ENCODE measurements around the gene DCST1.

Gene DCST1

DNA sequence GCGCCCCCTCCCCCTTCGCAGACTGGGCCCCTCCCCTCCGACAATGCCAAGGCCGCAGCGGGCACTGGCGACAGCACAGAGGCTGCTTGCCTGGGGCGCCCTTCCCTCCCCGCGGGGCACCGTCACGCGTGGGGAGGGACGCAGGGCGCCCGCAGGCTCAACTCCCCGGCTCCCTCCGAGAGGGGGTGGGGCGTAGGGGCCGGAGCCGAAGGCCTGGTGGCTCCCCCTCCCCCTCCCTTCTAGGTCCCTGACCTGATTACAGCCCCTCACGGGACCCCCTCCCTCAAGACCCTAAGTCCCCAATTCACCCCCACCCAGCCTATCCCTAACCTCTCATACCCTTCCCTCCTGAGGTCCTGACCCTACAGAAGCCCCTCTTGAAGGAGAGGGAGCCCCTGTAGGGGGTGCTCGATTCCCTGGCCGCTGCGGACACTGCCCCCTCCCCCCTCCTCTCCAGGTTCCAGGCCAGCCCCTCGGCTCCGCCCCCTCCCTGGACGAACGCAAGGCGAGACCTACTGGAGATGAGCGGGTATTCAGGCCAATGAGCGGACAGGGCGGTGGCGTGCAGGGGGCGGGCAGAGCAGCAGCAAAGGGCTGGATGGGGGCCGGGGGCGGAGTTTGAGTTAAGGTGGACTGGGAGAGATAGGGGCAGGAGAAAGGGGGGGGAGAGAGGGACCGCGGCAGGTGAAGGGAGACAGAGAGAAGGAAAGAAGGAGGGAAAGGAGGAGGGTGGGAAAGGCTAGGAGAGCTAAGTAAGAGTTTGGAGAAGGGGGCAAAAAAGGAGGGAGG, 31.8 kb upstream of the DCST1 start:
- DNase-seq (ENCODE audit: low read depth), result peak; percentile 99

DNA sequence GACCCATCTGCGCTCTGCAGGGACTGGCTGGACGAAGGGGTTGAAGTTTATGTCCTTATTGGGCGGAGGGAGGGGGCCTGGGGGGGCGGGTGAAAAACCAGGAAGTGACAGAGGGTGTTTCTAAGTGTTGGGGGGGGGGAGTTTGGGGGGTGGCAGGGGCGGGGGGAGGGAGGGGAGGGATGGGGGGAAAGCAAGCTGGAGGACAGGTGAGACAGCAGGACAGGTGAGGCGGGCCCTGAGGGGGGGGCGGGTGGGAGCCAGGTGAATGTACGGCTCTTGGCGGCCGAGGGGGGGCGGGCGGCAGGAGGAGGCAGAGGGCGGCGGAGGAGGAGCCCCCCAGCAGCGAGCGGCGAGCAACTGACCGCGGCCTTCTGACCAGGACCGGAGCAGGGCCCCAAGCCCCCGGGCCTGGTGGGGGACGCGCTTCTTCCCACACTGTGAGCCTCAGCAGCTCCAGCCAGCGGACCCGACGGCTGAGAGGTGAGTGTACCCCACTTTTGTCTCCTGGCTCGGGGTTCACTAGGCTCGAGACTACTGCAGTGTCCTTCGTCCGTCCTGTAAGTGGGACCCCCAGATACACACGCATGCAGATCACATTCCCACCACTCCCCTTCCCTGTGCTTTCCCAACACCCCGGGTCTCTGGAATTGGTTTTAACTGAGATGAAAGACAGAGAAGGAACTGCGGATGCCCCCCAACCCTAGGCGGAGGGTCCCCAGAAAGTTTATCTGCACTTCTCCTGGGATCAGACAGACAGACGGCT, 31.0 kb upstream of the DCST1 start, which contains the start of gene ZBTB7B:
ZBTB7B (plus strand) TSS at position 339 of the 763 bp plus-strand sequence. CDS start 11,859 bp downstream, outside the sequence.
- peak; percentile 30 for DNase-seq (ENCODE audit: low read depth)

DNA sequence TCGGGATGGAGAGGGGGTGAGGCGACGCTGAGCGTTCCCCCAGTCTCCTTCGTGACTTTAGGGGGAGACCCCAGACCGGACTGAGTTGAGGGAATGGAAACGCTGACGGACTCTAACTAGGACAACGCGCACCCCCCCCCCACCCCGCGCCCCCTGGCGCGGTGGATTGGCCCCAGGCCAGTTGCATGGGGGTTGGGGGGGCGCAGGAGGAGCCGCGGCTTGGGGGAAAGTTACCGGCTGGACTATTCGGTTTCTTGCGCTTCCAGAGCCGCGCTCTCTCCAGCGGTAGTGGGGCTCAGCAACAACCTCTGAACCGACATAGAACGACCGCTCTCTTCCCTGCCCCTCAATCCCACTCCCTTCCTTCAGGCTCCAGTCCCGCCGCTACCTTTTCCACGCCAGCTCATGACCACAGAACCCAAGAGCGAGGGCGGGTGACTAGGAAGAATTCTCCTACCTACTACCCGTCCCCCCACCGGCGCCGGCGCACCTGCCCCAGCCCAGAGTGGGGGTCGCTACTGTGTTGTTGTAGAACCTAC, 30.3 kb upstream of the DCST1 start:
- DNase-seq (ENCODE audit: low read depth), result no peak

DNA sequence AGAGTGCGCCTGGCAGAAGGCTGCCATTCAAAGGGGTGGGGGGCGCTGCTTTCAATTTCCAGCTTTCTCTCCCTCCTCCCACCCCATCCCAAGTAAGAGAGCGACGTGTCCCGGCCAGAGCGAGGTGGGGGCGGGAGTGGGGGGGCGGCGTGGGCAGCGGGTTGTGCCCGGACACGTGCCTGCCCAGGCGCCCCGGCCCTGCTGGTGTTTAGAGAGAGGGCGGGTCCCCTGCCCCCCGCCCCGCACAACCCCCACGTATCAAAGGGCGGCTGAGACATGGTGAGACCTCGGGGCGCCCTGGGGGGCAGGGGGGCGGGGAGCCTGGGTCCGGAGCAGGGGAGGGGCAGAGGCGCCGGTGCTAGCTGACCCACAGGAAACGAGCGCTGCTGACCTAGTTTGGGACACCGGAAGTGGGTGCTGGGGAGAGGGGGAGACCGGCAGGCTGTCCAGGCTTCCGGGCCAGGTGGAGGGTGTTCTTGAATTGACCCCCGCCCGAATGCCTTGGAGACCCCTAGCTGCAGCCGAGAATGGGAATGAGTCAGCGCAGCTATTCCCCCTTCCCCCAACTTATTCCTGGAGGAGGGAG, 29.8 kb upstream of the DCST1 start:
- DNase-seq (ENCODE audit: low read depth), result peak; percentile 69

DNA sequence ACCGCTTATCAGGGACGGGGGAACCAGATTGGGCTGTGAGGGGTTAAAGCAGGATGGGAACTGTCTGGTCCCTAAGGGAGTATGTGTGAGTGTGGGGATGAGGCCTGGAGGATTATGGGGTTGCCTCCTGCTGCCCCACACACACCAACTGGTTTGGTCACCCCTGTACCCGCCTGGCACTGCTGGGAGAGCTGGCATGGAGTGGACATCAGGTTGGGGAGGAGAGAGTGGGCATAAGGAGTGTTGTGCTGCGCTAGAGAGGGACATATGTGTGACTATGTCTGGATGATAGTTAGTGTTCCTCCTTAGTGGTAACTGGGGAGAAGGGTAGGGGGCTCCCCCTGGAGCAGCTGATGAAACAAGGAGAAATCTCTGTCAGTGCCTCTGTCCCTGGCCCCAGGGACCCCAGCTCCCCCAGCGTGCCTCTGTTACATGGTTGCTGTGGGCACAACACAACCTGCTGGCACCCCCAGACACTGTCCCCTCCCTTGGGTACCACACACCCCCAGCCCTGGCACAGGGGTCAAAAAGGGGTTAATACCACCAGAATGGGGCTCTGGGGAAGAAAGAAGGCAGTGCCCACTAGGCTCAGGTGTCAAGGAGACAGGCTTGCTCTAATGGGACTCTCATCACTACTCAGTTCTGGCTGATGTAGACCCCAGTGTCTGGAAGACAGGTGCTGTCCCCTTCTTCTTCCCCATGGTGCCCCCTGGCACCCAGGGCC, 29.1 kb upstream of the DCST1 start:
- DNase-seq (ENCODE audit: low read depth), result peak; percentile 36

DNA sequence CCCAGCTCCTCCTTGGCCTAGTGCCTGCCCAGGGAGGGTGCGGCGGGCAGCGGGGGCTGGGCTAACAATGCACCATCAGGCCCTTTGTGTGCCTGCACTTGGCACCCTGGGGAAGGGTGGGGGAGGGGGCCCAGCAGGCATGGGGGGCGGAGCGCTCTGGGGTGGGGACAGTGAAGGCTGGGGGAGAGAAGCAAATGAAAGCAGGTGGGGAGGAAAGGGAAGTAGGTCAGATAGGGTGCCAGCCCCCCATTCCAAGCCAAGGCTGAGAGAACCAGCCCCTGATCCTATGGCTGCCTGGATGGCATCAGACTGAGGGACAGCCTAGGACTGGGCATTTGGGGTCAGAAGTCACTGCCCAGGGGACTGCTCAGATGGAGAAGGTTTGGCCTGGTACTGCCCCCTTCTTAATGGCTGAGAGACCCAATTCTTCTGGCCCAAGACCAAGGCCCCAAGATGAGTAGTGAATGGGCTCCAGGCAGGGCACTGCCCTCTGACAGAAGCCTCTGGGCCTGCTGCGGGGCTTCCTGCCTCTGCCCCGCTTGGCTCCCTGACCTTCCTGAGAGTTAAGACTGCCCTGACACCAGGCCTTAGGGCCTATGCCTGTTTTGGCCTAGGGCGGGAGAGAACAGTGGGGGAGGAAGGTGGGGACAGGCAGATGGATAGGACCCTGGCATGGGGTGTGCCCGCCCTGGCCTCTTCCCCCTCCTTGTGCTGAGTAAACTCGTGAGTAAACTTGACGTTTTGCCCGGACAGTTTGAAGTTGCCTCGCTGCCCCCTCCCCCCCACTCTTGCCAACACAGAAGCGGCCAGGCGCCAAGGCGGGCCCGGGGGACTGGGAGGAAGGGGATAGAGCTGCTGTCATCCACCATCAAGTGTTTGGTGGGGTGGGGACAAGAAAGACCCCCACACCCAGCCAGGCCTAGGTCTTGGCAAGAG, 28.3 kb upstream of the DCST1 start:
- DNase-seq (ENCODE audit: low read depth), result peak; percentile 79

DNA sequence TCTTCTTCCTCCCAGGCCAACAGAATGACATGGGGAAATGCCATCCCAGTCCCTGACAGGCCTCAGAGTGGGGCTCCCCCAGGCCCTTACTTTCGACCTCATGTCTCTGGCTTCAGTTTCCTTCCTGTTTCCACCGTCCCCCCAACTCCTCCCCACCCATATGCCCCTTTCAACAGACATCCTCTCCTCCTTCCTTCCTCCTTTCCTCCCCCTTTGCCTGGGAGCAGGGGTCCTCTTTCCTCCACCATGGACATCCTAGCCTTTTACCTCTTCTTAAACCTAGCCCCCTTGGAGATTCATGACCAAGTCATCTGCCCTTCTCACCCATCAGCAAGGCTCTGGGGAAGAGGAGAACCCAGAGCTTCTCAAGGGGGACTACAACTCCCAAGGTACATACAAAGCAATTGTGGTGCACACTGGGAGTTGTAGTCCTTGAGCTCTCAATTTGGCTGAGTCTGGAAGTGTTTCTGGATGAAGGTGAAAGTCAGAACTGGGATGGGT, 27.0 kb upstream of the DCST1 start:
- no peak for DNase-seq (ENCODE audit: low read depth)

DNA sequence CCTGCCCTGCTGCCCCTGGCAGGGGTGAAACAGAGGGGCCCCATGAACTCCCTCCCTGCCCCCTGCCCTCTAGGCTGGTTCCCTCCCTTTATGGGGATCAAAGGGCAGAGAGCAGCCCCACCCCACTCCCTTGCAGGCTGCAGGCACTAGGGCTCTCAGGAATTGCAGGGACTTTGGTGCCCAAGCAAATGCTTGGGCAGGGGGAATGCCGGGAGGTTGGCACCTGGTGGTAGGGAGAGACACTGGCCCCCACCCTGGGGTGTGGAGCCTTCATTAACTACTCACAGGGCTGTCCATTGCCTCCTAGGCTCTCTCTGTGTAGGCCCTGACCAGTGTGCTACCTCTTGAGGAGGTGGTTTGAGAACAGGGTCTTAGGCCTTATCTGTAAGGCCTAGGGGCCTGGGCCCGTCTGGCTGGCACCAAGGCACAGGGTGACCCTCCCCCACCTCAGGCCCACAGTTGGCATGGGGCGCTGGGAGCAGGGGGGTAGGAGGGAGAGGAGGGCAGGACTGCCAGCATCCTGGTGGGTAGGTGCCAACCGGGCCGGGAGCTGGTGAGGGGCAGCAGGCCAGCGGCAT, 26.3 kb upstream of the DCST1 start:
- DNase-seq (ENCODE audit: low read depth), result no peak

DNA sequence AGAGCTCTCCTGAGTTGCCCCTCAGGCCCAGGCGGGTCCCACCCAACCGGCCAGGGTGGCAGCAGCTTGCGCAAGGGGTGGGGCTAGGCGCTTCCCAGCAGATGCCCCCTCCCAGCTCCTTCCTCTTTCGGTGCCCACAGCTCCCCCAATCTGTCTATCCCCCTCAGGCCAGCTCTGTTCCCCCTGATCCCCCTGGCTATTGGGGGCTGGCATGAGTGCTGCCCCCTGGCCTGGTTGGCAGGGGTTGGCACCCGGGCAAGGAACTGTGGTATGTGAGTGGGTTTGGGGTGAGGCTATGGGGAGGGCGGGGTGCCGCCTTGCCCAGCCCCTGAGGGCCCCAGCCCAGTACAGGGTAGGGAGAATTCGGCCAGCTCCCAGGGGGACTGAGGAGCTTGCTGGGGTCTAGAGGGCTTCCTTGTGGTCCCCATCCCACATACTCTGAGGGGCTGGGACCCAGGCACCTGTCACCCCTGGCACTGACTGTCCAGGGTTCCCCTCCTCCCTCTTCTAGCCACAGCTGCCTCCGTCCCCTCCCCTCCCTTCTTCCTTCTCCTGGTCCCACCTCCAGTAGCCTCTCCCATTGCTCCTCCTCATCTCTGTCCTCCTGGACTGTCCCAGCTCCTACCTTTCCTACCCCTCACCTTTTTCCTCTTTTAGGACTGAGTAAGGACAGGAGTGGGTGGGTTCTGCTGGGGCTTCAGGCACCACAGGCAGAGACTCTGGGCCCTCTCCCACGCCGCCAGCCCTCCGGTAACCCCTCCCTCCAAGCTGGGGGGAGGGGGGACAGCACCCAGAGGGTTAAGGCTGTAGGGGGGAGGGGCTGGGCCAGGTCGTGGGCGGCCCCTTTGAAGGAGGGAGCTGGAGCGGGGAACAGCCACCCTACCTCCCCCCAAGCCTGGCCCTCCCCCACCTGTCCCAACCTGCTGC, 25.3 kb upstream of the DCST1 start:
- DNase-seq (ENCODE audit: low read depth), result no peak

DNA sequence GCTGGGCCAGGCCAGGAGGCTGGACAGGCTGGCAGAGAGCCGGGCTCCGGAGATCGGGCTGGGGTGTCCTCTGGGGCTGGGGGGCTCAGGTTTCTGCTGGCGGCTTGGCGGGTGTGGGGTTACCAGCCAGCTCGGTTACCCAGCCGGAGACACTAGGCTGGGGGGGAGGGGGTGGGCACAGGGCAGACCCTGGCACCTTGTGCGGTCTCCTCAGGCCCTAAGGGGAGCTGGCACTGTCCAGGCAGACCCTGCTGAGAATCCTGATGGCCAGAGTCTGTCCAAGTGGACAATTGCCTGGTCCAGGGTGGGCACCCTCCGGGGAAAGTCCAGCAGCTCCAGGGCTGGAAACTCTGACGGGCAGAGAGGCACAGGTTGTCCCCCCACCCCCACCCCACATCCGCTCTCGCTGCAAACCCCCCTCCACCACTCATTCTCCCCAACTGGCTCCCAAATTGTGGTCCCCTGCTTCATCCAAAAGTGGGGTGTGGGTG, 24.4 kb upstream of the DCST1 start:
- DNase-seq (ENCODE audit: low read depth), result no peak

DNA sequence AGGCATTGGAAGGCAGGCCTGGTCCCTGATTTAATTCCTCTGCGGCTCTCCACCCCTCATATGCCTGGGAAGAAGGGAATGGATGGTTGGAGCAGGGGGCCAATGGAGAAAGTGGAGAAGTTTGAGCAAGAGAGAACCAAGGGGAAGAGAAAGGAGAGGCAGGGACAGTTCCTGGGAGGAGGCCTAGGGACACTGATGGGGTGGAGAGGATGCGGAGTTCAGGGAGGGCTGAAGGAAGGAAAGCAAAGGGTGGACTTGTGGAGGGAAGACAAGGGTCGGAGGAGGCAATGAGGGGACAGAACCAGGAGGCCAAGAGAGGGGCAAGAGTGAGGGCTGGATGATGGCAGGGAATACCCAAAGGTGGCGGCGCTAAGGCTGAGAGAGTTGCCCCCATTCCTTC, 23.9 kb upstream of the DCST1 start:
- DNase-seq (ENCODE audit: low read depth), result no peak

DNA sequence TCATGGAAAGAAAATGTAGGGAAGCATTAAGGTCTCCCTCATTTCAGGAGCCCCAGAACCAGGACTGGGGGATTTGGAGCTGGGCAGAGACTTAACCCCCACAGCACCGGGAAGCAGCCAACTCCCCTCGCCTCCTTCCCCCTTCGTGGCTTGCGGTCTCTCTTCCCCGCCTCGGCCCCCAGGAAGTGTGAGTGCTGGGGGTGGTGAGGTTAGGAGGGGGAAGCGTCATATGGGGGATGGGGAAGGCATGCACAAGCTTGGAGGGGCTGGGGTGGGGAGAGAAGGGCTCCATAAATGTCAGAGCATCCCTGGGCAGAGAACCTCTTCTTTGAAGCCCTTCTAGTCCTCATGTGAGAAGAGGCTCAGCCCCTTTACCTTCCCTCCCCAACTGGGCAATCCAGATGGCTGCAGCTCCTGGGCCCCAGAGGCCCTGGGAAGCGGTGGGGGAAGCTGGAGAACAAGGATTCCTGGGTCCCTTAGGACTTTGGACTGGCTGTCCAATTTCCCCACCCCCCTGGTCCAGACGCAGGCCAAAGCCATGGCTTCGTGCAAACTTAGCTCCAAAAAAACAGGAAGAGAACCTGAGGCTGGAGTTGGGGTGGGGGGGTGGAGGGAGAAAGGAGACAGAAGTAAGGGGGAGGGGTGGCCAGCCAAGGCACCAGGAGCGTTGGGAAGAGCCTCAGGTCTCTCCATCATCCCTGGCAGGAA, 23.3 kb upstream of the DCST1 start:
- no peak for DNase-seq (ENCODE audit: low read depth)

DNA sequence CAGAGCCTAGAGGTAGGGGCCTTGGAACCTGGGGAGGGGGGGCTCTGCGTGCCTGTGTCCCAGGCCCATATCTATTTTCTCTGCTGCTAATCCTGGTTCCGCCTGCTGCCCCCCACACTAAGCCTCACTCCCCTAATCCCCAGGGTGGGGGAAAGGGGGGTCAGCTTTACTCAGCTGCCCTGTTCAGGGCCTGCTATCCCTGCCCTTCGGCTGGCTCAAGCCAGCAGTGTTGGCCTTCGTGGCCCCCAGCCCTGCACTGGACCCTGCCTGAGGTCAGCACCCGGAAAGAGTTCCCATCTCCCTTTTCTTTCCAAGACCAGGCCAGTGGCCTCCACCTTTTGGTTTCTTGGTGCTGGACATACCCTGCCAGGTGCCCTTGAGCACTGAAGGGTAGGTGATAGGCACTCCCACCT, 22.6 kb upstream of the DCST1 start:
- no peak for DNase-seq (ENCODE audit: low read depth)

DNA sequence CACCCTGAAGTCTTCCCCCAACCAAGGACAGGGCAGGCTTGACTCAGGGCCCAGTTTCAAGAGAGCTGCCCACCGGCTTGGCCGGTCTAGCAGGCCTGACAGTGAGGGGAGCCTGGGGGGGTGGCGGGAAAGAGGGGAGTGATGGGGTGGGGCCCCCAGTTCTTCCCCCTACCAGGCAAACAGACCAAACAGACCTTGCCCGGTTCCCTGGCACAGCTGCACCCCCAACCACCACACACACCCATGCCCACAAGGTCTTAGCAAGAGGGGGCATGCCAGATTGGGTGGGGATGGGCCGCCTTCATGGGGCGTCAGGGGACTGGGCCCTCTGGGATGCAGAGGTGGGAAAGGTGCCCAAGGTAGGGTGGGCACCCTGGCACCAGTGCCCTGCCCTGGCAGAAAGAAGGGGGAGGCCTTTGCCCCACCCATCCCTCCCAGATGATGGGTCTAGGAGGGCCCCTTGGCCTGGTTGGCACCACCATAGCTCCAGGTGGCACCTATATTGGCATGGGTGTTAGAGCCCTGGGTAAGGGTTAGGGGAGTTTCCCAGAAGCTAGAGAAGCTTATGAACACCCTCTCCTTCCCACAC, 22.1 kb upstream of the DCST1 start:
- no peak for DNase-seq (ENCODE audit: low read depth)

DNA sequence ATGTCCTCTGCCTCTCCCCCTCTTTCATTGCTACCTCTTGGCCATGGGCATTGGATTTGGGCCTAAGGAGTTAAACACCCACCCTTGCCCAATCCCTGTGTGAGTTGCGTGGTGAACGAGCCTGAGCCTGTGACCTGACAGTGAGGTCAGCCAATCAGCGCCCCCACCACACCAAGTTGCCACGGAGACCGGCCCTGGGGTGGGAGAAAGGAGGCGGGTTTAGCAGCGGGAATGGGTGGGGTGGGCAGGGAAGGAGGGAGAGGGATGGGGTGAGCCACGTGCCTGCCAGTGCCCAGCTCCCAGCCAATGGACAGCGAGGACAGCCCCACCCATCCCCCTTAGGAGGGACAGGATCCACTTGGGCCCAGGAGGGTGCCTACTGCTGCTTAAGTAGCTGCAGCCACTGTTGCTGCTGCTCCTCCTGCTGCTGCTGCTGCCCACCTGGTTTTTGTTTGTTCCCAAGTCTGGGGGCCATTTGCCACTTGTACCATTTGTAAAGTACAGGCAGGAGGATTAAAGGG, 21.5 kb upstream of the DCST1 start:
- DNase-seq (ENCODE audit: low read depth), result peak; percentile 86

DNA sequence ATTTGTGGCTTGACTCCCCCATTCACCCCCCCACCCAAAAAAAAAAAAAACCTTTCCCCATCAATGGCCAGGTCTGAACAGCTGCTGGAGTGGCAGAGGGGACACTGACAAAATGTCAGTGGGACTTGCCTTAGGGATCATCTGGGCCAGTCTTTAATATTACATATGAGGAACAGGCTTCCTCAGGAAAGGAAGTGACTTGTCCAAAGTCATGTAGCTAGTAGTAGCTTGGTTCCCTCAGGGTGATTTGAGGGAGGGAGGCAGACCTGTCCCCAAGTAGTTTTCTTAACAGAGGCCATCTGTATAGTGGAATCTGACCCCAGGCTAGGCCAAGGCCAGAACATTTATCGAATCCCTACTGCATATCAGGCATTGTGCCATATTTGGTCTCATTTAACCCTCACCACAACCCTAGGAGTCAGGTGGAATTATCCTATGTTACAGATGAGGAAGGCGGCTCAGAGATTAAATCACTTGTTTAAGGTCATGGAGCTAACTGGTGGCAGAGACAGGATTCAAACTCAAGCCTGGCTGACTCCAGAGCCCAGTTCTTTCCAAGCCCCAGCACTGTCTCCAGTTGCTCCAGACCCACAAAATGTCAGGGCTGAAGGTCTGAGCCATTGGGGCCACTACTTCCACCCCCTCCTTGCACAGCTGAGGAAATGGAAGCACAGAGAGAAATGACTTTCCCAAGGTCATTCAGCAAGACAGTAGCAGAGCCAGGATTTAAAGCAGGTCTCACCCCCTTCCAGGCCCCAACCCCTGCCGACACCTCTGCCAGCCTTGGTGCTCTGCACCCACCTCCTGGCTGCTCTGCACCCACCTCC, 20.6 kb upstream of the DCST1 start:
- DNase-seq (ENCODE audit: low read depth), result no peak

DNA sequence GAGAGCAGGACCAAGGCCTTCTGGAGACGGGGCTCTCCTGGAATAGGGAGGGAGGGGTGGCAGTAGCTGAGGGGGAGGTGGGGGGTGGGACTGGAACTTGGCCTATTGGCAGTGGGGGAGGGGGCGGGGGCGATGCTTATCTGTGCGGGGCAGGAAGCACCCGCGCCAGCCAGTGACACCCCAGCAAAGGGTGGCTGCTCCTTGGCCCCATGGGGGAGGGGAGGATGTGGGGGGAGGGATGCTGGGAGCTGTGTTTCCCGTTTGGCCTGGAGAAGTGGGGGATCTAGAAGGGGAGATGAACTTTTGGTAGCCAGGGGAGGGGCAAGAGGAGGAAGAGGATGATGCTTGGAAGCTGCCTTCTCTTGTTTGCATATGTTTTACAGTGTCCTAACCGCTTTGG, 20.0 kb upstream of the DCST1 start:
- no peak for DNase-seq (ENCODE audit: low read depth)
